K562 (cell line): ENCODE results near the gene GLRX2. TPM values are rescaled to one million over a fixed set of nuclear protein-coding genes. Genes with fewer than 3 reads are reported as not detected.

Experiments used
- ARNT ChIP-seq, 2 experiments: fragments of 450-650 bp; IDR thresholded peaks; 2 replicates each; pipeline ENCODE4 v1.6.1; 2016; ENCODE audit warnings: mild to moderate bottlenecking in 1 of 2
- BCL6 ChIP-seq: fragments of 250-450 bp; sonication (Bioruptor Pico); IDR thresholded peaks from 2 replicates; pipeline ENCODE4 v1.4.0; 2020
- EHMT2 ChIP-seq: fragments of 450-650 bp; IDR thresholded peaks from 2 replicates; pipeline ENCODE4 v1.6.1; 2018; ENCODE audit warnings: antibody characterized with exemption
- GTF2E2 ChIP-seq: fragments of 200-800 bp; sonication (Bioruptor generic); IDR thresholded peaks from 2 replicates; pipeline ENCODE4 v1.6.1; 2016; ENCODE audit warnings: missing genetic modification characterization, missing compliant biosample characterization
- MBD2 ChIP-seq: sonication (generic); IDR thresholded peaks from 2 replicates; pipeline ENCODE4 v1.6.1; 2016; ENCODE audit warnings: low read depth, borderline replicate concordance
- NONO ChIP-seq, 2 experiments: fragments of 200-400 bp in 1 of 2; fragments of 450-650 bp in 1 of 2; formaldehyde crosslinking in 1 of 2; IDR thresholded peaks; 2 replicates each; pipeline ENCODE4 v1.6.1; 2017; ENCODE audit warnings: low read depth in 2 of 2, mild to moderate bottlenecking in 2 of 2, moderate library complexity in 2 of 2, low read length in 1 of 2
- POLR2B ChIP-seq: fragments of 450-650 bp; IDR thresholded peaks from 2 replicates; pipeline ENCODE4 v1.6.1; 2018; ENCODE audit warnings: low read depth; ENCODE audit not compliant: partially characterized antibody
- RBBP5 ChIP-seq: fragments of 200-600 bp; sonication (generic); IDR thresholded peaks from 2 replicates; pipeline ENCODE4 v1.6.1; 2012; ENCODE audit warnings: borderline replicate concordance, mild to moderate bottlenecking, low read length, control low read depth, inconsistent platforms; ENCODE audit not compliant: insufficient read depth, poor library complexity, severe bottlenecking
- RBFOX2 ChIP-seq: fragments of 200-400 bp; formaldehyde crosslinking; IDR thresholded peaks from 2 replicates; pipeline ENCODE4 v1.6.1; 2017; ENCODE audit warnings: low read depth, mild to moderate bottlenecking, low read length, moderate library complexity
- RCOR1 ChIP-seq, 2 experiments: IDR thresholded peaks; 2 replicates each; pipeline ENCODE4 v1.6.1; 2012; ENCODE audit warnings: low read depth in 2 of 2, low read length in 2 of 2, borderline replicate concordance in 1 of 2, improper control_type of control experiment in 1 of 2
- SRF ChIP-seq, 2 experiments: fragments of 250-450, 450-650 bp in 1 of 2; sonication (Bioruptor Pico) in 1 of 2; sonication (generic) in 1 of 2; formaldehyde crosslinking; IDR thresholded peaks; 2 replicates each; pipeline versions ENCODE4 v1.5.0 to v1.5.1; 2020 to 2022; ENCODE audit warnings: mild to moderate bottlenecking in 1 of 2, missing genetic modification reagents in 1 of 2
- STAT6 ChIP-seq: sonication (generic); formaldehyde crosslinking; IDR thresholded peaks from 2 replicates; pipeline ENCODE4 v1.8.1; 2023; ENCODE audit warnings: mild to moderate bottlenecking, missing genetic modification reagents
- TARDBP ChIP-seq: fragments of 450-650 bp; IDR thresholded peaks from 2 replicates; pipeline ENCODE4 v1.6.1; 2016
- U2AF1 ChIP-seq: fragments of 200-400 bp; formaldehyde crosslinking; optimal IDR thresholded peaks from 2 replicates; pipeline ENCODE3; 2017; ENCODE audit warnings: mild to moderate bottlenecking, low read depth, low read length, moderate library complexity
- ZNF133 ChIP-seq: fragments of 250-450 bp; sonication (Bioruptor Pico); IDR thresholded peaks from 2 replicates; pipeline ENCODE4 v1.4.0; 2020; ENCODE audit warnings: mild to moderate bottlenecking
- ZNF518B ChIP-seq: fragments of 250-450 bp; sonication (Bioruptor Pico); IDR thresholded peaks from 2 replicates; pipeline ENCODE4 v1.5.0; 2021; ENCODE audit warnings: mild to moderate bottlenecking, moderate library complexity
- polyA plus RNA-seq, 8 experiments: library from polyadenylated mRNA; depleted of rRNA in 4 of 8; stranded (reverse) in 5 of 8; unstranded in 3 of 8; fragments of >200 nt; fragmentation: Nextera tagmentation in 2 of 8; fragmentation: Illumina TruSeq in 1 of 8; extraction: Ambion mirVana in 2 of 8; extraction: Trizol in 1 of 8; gene quantifications; 2 replicates each; pipeline versions ENCODE4 v1.2.1 to v1.2.3, GENCODE V29; 2011 to 2014; ENCODE audit warnings: inconsistent platforms in 1 of 8, missing spikeins in 1 of 8
- total RNA-seq, 7 experiments: library from RNA; depleted of rRNA in 6 of 7; stranded (reverse); fragments of >200 nt in 6 of 7; fragmentation: Illumina TruSeq in 2 of 7; extraction: Trizol in 2 of 7; gene quantifications; 2 replicates each; pipeline versions ENCODE4 v1.2.1 to v1.2.3, GENCODE V29; 2011 to 2021; ENCODE audit warnings: low replicate concordance in 1 of 7
- TF ChIP-seq, protein P1 (sequence below), 2 experiments: fragments of 450-650 bp in 1 of 2; sonication (generic) in 1 of 2; formaldehyde crosslinking; conservative IDR thresholded peaks; 2 replicates each; pipeline versions ENCODE4 v1.4.0 to v1.8.1; 2020 to 2022; ENCODE audit warnings: mild to moderate bottlenecking in 1 of 2, missing genetic modification reagents in 1 of 2

The GLRX2 gene
- total and polyA plus RNA-seq, 9 of the 15 experiments (the other 6 are each of a cell fraction or from before 2014, with no cell fraction given) = 13.3 to 82.6 (median 55.1) TPM

DNA sequence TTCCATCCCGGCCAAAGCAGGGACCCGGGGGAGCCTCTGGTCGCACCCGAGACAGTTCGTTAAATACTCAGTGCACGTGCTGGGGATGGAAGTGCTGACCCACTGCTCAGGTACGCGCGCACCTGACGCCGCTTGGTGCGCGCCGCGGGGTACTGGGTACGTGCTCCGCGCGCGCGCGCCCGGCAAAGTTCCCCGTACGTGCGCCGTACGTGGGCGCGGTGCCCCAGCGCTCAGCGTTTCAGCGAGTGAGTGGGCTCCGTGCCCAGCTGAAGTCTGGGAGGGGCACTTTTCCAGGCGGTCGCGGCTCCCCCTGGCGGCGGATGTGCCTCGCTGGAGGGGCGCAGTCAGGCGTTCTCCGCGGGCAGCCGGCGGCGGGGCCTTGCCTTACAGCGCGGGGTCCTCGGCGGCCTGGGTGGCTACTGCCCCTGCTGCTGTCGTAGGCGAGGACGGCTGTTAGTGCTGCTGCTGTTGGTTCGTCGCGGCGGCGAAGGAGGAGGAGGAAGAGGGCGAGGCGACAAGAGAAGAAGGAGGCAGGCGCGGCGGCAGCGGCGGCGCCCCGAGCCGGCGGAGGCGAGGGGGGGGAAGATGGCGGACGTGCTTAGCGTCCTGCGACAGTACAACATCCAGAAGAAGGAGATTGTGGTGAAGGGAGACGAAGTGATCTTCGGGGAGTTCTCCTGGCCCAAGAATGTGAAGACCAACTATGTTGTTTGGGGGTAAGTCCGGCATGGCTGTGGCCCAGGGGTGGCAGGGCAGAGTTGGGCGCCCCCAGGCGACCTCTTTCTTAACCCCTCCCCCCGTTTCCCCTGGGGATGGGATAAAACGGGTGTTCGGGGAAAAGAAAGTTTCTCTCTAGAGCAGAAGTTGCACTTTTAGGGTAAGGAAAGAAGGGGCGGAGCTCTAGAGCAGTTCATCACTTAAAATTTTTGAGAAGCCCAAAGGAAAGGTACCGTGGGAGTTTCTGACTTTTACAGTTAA is 16.7 kb upstream of the GLRX2 start, which contains the start of gene CDC73 (continued):
- TF ChIP-seq STAT6 (CRISPR knock-in tag) (peak; percentile 98), NONO (IDR thresholded peaks at IDR 0.05; ENCODE audit: low read depth in 2 of 2, low read length in 1 of 2) (peak; percentile 47 to 93; a peak in 2 of 4 replicates), RCOR1 (IDR thresholded peaks at IDR 0.05; ENCODE audit: borderline replicate concordance in 1 of 2, low read depth in 2 of 2, low read length in 2 of 2) (peak in 1 of 2 experiments; percentile 7; a peak in 2 of 4 replicates), U2AF1 (peak; percentile 98), MBD2 (peak; percentile 83; the same call in 1 of the 2 replicates), ARNT (IDR thresholded peaks at IDR 0.05) (peak; percentile 48 to 97; a peak in 3 of 4 replicates), EHMT2 (peak; percentile 16; the same call in 1 of the 2 replicates), ZNF133 (no peak), SRF (CRISPR knock-in tag; IDR thresholded peaks at IDR 0.05) (peak in 1 of 2 experiments; percentile 64; a peak in 2 of 4 replicates), RBFOX2 (peak; percentile 99), GTF2E2 (tag) (peak; percentile 78), BCL6 (CRISPR knock-in tag) (no peak), TARDBP (0 out of 2 replicates have a peak, but pooled peaks have one; percentile 71), POLR2B (peak; percentile 96), ZNF518B (CRISPR knock-in tag) (no peak), RBBP5 (peak; percentile 97)
- TF ChIP-seq, protein P1, sequence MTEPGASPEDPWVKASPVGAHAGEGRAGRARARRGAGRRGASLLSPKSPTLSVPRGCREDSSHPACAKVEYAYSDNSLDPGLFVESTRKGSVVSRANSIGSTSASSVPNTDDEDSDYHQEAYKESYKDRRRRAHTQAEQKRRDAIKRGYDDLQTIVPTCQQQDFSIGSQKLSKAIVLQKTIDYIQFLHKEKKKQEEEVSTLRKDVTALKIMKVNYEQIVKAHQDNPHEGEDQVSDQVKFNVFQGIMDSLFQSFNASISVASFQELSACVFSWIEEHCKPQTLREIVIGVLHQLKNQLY (CRISPR knock-in tag; conservative IDR thresholded peaks at IDR 0.05) = no peak
